ENCODE data around the gene COX6B2.
"Not testable (repeated sequence)": the region's sequence is repeated elsewhere in the genome, so short reads cannot be mapped to it uniquely, and the experiment has no call there.

COX6B2 gene

DNA sequence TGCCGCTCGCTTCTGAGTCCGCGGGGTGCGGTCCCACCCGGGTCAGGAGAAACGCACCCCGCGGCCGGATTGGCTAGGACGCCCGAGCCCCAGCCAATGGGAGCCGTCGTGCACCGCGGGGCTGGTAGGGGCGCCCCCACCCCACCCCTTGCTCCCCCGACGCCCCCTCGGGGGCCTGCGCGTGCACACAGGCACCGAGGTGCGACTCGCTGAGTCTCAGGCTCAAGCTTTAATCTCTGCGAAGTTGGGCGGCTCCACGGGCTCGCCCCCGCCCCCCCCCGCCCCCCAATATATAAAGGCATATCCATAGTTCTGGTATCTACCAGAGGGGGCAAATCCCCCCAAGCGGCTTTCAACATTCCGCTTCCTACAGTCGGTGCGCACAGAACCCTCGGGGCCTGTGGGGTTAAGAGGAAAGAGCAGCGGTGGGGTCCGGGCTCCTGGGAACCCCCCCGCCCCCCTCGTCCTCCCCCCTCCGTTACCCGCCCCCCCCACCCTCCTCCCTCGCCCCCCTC, at the start of gene COX6B2:
COX6B2 (minus strand) TSS at position 22 of the 515 bp plus-strand sequence. CDS start 198 bp downstream, outside the sequence.
- FAIRE-seq (no peak), DNase-seq (ENCODE audit: low spot score) (no peak)

GRCh38 chr19:55402509-55402908, 48.0 kb upstream of the COX6B2 start:
- no peak for DNase-seq (ENCODE audit: low spot score)
- FAIRE-seq = no peak

DNA sequence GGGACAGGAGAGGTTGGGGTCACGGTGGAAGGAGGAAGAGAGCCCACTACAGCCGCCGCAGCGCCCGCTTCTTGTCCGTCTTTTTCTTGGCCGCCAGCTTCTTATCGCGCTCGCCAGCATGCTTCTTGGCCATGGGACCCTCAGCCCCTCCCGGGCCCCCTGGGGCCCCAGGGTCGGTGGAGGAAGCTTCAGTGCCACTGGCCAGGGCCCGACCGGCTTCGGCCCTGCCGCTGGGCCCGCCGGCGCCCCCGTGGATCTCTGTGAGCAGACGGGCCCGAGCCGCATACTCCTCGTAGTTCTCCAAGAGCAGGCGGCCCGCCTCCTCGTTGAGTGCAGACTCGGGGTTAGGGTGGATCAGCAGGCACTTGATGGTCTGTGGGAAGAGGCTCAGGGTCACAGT, 46.9 kb upstream of the COX6B2 start:
- not testable (repeated sequence) for DNase-seq (ENCODE audit: low spot score); FAIRE-seq

GRCh38 chr19:55400281-55401087, 46.0 kb upstream of the COX6B2 start:
- DNase-seq (ENCODE audit: low spot score) (no peak), FAIRE-seq (no peak)

DNA sequence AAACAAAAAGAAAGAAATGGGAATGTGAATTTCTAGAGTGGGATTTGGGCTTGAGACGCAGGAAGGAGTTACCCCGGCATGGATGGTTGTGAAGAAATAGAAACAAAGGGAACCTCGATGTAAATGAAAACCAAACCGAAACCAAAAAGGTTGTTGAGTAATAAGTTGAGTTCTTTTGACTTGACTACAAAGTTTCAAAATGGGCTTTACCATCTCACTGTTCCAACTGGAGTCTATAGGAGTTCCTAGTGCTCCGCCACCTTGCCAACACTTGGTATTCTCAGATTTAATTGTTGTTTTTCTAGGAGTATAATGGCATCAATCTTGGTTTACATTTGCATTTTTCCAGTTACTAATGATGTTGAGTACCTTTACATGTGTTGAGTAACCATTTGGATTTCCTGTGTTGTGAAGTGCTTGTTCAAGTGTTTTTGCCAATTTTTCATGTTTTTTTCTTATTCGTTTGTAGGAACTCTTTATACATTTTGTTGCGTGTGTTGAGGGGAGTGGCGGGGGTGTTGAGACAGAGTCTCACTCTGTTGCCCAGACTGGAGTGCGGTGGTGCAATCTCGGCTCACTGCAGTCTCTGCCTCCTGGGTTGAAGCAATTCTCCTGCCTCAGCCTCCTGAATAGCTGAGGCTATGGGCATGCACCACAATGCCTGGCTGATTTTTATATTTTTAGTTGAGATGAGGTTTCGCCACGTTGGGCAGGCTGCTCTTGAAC, 43.8 kb upstream of the COX6B2 start:
- DNase-seq (ENCODE audit: low spot score) (no peak), FAIRE-seq (no peak)

GRCh38 chr19:55392820-55393761, 38.6 kb upstream of the COX6B2 start:
- no peak for FAIRE-seq
- no peak for DNase-seq (ENCODE audit: low spot score)

DNA sequence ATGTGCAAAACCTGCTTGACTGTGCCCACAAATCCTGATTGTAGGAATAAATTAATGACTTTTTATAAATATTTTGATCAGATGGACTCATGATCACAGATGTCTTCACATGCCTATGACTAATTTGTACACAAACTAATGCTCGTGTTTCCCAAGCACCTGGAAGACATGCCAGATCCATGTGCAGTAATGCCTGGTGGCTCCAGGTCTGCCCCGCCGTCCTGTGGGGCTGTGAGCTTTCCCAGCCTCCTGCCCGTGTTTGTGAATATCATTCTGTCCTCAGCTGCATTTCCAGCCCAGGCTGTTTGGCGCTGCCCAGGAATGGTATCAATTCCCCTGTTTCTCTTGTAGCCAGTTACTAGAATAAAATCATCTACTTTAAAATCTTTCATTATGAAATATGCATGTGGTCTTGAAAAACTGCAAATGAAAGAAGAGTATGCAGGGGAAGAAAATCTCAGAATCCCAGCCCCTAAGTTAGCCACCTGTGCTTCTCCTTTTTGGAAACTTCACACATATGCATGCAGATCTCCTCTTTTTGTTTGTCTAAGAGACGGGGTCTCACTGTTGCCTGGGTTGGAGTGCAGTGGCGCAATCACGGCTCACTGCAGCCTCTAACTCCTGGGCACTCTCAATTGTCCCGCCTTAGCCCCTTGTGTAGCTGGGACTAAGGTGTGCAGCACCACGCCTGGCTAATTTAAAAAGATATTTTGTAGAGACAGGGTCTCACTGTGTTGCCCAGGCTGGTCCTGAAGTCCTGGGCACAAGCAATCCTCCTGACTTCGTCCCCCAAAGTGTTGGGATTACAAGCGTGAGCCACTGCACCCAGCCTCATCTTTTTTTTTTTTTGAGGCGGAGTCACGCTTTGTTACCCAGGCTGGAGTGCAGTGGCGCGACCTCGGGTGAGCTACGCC, 37.4 kb upstream of the COX6B2 start:
- FAIRE-seq (no peak), DNase-seq (ENCODE audit: low spot score) (no peak)

DNA sequence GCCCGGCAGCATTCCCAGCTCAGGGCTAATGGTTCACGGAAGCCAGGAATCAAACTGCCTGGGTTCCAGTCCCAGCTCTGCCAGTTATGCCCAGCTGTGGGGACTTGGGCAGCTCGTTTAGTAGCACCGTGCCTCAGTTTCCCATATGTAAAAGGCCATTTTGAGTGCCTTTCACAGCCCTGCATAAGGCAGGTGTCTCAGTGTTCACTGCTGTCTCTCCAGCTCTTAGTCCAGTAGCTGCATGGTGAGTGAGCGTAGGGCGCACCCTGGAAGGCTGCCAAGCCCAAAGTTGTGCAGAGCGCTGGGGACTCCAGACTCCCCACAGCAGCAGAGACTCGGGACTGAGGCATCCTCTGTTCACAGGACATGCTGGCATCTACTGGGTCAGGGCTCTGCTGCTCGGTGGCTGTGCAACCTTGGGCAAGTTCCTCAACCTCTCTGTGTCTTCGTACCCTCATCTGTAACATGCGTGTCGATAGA, 36.7 kb upstream of the COX6B2 start:
- no peak for FAIRE-seq

GRCh38 chr19:55390461-55390880, 36.0 kb upstream of the COX6B2 start:
- DNase-seq (ENCODE audit: low spot score) (no peak), FAIRE-seq (no peak)

More for the DNA sequence above, 36.7 kb upstream of the COX6B2 start:
- DNase-seq (ENCODE audit: low spot score) = no peak

DNA sequence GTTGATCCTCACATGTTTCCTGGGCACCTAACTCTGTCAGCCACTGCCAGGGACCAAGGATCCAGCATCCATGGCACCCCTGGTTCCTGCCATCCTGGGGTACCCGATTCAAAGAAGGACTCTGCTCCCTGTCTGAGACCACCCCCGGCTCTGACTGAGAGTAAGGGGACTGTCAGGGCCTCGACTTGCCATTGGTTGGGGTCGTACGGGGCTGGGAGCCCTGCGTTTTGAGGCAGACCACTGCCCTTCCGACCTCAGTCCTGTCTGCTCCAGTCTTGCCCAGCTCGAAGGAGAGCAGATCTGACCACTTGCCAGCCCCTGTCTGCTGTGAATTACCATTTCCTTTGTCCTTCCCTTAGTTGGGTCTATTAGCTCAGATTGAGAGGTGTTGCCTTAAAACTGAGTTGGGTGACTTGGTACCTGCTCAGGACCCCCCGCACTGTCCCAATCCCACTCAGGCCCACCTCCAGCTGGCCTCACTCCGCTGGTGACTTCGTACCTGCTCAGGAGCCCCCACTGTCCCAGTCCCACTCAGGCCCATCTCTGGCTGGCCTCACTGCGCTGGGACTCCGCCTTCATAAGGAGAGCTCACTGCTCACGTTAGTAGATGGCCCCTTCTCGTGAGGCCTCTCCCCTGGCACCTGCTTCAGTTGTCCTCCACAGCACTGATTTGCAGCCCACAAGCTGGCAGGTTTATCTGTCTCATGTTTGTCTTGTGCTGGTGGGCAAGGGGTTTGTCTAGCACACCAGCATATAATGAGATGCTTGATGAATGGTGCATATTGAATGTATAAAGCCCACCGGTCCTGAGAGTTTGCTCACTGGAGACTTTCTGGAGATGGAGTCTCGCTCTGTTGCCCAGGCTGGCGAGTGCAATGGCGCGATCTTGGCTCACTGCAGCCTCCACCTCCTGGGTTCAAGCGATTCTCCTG, 35.1 kb upstream of the COX6B2 start:
- DNase-seq (ENCODE audit: low spot score) (no peak), FAIRE-seq (no peak)

DNA sequence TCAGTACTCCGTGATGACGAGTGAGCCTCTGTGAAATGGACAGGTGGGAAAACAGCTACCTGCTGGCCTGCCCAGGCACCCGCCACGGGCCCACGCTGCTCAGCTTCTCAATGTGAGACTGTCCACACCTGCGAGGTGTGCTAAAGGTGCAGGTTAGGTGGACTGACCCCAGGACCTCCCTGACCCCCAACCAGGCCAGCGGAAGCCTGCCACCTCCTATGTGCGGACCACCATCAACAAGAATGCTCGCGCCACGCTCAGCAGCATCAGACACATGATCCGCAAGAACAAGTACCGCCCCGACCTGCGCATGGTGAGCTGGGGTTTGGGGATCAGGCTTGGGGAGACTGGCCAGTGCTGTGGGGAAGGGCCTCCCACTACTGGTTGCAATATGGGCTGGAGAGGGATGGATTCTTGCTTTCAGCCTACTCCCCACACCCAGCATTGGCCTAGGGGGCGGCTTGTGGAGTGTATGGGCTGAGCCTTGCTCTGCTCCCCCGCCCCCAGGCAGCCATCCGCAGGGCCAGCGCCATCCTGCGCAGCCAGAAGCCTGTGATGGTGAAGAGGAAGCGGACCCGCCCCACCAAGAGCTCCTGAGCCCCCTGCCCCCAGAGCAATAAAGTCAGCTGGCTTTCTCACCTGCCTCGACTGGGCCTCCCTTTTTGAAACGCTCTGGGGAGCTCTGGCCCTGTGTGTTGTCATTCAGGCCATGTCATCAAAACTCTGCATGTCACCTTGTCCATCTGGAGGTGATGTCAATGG, 33.4 kb upstream of the COX6B2 start:
- DNase-seq (ENCODE audit: low spot score) = no peak
- FAIRE-seq = no peak

- DNase-seq (ENCODE audit: low spot score) = no peak
- no peak for FAIRE-seq
Observed at GRCh38 chr19:55386493-55386971, 32.0 kb upstream of the COX6B2 start.

DNA sequence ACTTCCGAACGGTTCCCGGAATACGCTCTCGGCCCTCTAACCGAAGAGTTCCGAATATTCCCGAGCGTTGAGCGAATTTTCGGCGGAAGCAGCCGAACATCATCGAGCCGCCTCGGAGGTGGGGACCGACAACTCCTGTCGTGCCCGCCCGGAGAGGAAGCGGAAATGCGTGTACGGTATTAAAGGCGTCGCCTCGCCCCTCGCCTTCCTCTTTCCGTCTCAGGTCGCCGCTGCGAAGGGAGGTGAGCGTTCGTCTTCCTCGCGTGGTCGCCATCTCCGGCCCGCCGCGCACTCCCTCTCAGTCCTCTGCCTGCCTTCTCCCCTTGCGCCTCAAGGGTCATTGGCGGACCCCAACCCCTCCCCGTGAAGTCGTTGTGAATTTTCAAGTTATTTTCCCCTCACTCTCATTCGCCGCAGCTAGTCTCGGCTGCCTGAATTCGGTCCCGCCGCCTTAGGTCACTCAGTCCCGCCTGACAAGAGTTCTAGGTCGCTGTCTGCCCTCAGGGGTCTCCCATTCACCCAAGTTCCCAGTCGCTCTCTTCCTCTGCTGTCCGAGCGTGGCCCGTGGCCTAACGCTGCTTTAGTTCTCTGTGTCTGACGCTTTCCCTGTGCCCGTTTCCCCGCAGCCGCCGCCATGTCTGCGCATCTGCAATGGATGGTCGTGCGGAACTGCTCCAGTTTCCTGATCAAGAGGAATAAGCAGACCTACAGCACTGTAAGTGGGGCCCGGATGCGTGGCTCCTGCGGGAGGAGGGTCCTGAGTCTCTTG, 31.4 kb upstream of the COX6B2 start, which contains the start of gene RPL28:
RPL28 (plus strand) TSS at position 209 of the 769 bp plus-strand sequence; CDS start at position 635, 426 bp downstream.
- FAIRE-seq (peak; percentile 77), DNase-seq (ENCODE audit: low spot score) (peak; percentile 91)

DNA sequence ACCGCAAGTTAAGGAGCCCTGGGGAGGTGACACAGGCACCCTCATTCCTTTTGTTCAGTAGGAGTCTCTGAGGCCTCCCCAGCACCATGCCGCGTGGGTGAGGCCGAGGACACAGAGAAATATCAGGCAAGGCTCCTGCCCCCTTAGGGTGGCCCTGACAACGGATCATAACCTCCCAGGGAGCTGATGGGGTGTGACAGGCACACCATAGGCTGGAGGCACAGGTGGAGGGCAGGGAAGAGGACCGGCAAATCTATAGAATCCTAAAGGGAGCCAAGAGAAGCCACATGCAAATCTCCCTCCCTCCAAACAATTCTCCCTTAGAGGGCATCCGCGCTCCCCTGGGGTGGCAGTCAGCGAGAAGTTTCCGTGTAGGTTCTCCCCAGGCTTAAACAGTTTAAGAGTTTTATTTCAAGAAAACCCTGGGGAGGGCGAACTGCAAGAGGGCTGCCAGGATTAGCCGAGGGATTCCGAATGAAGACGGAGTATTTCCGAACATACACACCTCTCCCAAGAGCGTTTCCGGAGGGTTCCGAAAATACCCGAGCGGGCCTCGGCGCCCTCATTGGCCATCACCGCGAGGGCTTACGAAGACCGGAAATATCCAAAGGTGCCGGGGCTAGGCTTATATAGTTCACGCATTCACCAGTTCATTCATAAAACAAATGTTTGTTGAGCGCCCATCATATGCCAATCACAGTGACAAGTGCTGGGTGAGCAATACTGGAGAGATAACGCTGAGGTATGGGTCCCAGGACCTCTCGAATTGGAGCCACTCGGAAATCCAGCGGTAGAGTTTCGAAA, 30.6 kb upstream of the COX6B2 start:
- DNase-seq (ENCODE audit: low spot score) (peak; percentile 75), FAIRE-seq (peak; percentile 64)

DNA sequence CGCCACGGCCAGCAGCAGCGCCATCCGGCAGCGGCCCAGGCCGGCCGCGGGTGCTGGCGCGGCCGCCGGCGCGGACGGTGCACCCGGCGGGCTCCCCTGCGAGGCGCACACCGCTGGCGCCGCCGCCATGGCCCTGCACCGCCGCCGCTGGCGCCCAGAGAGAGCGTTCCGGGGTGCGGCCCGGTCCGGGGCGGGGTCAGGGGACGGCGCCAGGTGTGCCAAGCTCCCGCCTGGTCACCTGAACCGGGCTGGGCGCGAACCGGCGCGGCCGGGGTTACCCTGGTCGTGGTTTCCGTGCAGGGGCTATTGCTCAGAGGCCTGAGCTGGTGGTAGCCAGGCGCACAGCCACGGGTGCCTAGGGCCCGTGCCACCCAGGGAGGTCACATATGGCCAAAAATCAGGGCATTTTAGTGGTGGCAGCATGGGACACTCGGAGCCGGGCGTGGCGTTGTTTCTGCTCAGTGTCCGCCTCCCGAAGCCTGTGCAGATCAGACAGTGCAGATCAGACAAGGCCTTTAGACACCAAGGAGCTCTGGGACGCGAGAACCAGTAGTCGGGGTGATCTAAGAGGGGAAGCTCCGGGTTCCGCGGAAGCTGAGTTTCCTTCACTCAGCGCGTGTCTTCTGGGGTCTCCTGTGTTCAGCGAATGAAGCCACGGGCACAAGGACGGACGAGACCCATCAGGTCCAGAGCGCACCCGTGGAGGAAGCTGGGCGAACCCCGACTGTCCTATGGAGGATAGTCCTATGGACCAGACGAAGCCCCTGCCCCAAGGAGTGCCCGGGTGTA, 29.8 kb upstream of the COX6B2 start, which contains the start of gene TMEM238:
TMEM238 (minus strand) TSS at position 162 of the 789 bp plus-strand sequence; CDS start at position 129, 33 bp downstream.
- FAIRE-seq (no peak), DNase-seq (ENCODE audit: low spot score) (no peak)

Data from RCC 7860 (cell line).